Caco-2 (cell line): ENCODE data around the gene SMC1B. TPM values are rescaled to one million over a fixed set of nuclear protein-coding genes. Genes with fewer than 3 reads are reported as not detected.

Experiments used
- BruUV-seq: library from RNA; stranded (reverse); fragments of 400-500 nt; replicated peaks from 2 replicates; lab custom pipeline; 2021; lab: Mats Ljungman, UMichigan
- CTCF ChIA-PET: fragments of 300-600 bp; sonication (Branson Sonifier 250); formaldehyde crosslinking; loops from one replicate; lab custom pipeline; 2022; ENCODE audit warnings: antibody characterized with exemption; lab: Charles Lee
- POLR2A ChIA-PET: fragments of 300-600 bp; sonication (Branson Sonifier 250); formaldehyde crosslinking; loops from one replicate; lab custom pipeline; 2022; ENCODE audit warnings: antibody characterized with exemption; lab: Charles Lee
- DNase-seq, 2 experiments: peaks; one replicate each; pipeline versions ENCODE4 v3.0.0 to v3.0.0-alpha.2; 2020 to 2022
- H3K27me3 ChIP-seq: replicated peaks from 2 replicates; pipeline ENCODE4 v1.6.0; 2011; ENCODE audit warnings: low read length; ENCODE audit not compliant: control insufficient read depth, insufficient read depth
- H3K36me3 ChIP-seq: 2 replicates; pipeline ENCODE4 v1.5.1; 2011; ENCODE audit warnings: low read length; ENCODE audit not compliant: control insufficient read depth, insufficient read depth
- H3K4me1 ChIP-seq: fragments of 250-450 bp; sonication (Bioruptor Pico); 2 replicates; pipeline ENCODE4 v1.5.1; 2020; ENCODE audit warnings: mild to moderate bottlenecking
- H3K4me3 ChIP-seq: 2 replicates; pipeline ENCODE4 v1.5.1; 2011; ENCODE audit warnings: low read depth, mild to moderate bottlenecking, control low read depth, low read length
- H3K9me3 ChIP-seq: fragments of 250-450 bp; sonication (Bioruptor Pico); 2 replicates; pipeline ENCODE4 v1.5.1; 2020; ENCODE audit warnings: mild to moderate bottlenecking, moderate library complexity
- H3K27ac Mint-ChIP-seq: one replicate; pipeline ENCODE4 v1.8.0; 2022; ENCODE audit warnings: mixed read lengths; ENCODE audit not compliant: unreplicated experiment
- H3K27me3 Mint-ChIP-seq: one replicate; pipeline ENCODE4 v1.8.0; 2022; ENCODE audit warnings: mixed read lengths; ENCODE audit not compliant: insufficient read depth, unreplicated experiment
- H3K36me3 Mint-ChIP-seq: one replicate; pipeline ENCODE4 v1.8.0; 2022; ENCODE audit warnings: mild to moderate bottlenecking, mixed read lengths; ENCODE audit not compliant: insufficient read depth, unreplicated experiment
- H3K4me1 Mint-ChIP-seq: one replicate; pipeline ENCODE4 v1.8.0; 2022; ENCODE audit warnings: low read depth, mixed read lengths; ENCODE audit not compliant: unreplicated experiment
- H3K4me3 Mint-ChIP-seq: one replicate; pipeline ENCODE4 v1.8.0; 2022; ENCODE audit warnings: mild to moderate bottlenecking, moderate library complexity, mixed read lengths; ENCODE audit not compliant: unreplicated experiment
- H3K9me3 Mint-ChIP-seq: one replicate; pipeline ENCODE4 v1.8.0; 2022; ENCODE audit warnings: mixed read lengths; ENCODE audit not compliant: unreplicated experiment
- CTCF ChIP-seq, 2 experiments: fragments of 200-600 bp in 1 of 2; IDR thresholded peaks; 1 replicate in 1 of 2; 2 replicates in 1 of 2; pipeline versions ENCODE4 v1.5.1 to v1.8.0; 2011 to 2022; ENCODE audit warnings: antibody characterized with exemption in 1 of 2, control low read depth in 1 of 2, inconsistent platforms in 1 of 2, low read depth in 1 of 2, low read length in 1 of 2, mild to moderate bottlenecking in 1 of 2, moderate library complexity in 1 of 2; ENCODE audit not compliant: insufficient read depth in 1 of 2, severe bottlenecking in 1 of 2, unreplicated experiment in 1 of 2
- intact Hi-C: fragments of 100-400 bp; cut with micrococcal nuclease; formaldehyde crosslinking; loops from one replicate; pipeline ENCODE4 v1.10.0; 2022; ENCODE audit not compliant: unreplicated experiment
- total RNA-seq: library from RNA; stranded (reverse); gene quantifications from 2 replicates; pipeline ENCODE4 v1.2.3, GENCODE V29; 2022

The SMC1B gene
- total RNA-seq, 1 experiment from 2014 or later, result 5.3 TPM

GRCh38 chr22:45316796-45317526 is 96.4 kb downstream of the SMC1B start:
- Histone ChIP-seq H3K36me3 (peaks cover 3% of the 10 kb centered on the region), H3K4me1 (peaks cover 61% of the 10 kb centered on the region), H3K9me3 (no peaks in the 10 kb centered on the region), H3K4me3 (no peak overlapping the region), H3K27me3 (no peaks in the 10 kb centered on the region)
- peaks cover 50% of the 10 kb centered on the region for H3K36me3 Mint-ChIP-seq
- H3K4me3 Mint-ChIP-seq, result no peak overlapping the region
- DNase-seq, result peak in 1 of 2 experiments; percentile 32
- no peak for TF ChIP-seq CTCF (IDR thresholded peaks at IDR 0.05; ENCODE audit: insufficient read depth in 1 of 2, low read depth in 1 of 2, low read length in 1 of 2, severe bottlenecking in 1 of 2, unreplicated experiment in 1 of 2)
- H3K4me1 Mint-ChIP-seq, result peaks cover 42% of the 10 kb centered on the region
- ChIA-PET POLR2A (interaction anchor here (0.7 to 1.0 kb wide), 2 partner anchors 11 to 36 kb away, joined by 4 to 5 read pairs; no protein-coding TSS in a partner anchor), CTCF (interaction anchor here (0.6 to 1.5 kb wide), 2 partner anchors 44 to 97 kb away, joined by 3 to 6 read pairs; partner anchors contain the start of genes RIBC2 and SMC1B)
- intact Hi-C loops, result no loop called here
- BruUV-seq, result no TSS peak
- peak overlapping the region; percentile 48 for H3K27ac Mint-ChIP-seq
- no peaks in the 10 kb centered on the region for H3K9me3 Mint-ChIP-seq
- H3K27me3 Mint-ChIP-seq, result no peaks in the 10 kb centered on the region

GRCh38 chr22:45314786-45315185 is 98.6 kb downstream of the SMC1B start:
- H3K36me3 ChIP-seq, result peaks cover 2% of the 10 kb centered on the region; the same call in 1 of the 2 replicates
- no TSS peak for BruUV-seq
- ChIA-PET CTCF (no interaction called here), POLR2A (interaction anchor here (1.6 kb wide), 1 partner anchor 41 kb away, joined by 5 read pairs; no protein-coding TSS in a partner anchor)
- H3K36me3 Mint-ChIP-seq, result peaks cover 57% of the 10 kb centered on the region
- no peak for TF ChIP-seq CTCF (IDR thresholded peaks at IDR 0.05; ENCODE audit: insufficient read depth in 1 of 2, low read depth in 1 of 2, low read length in 1 of 2, severe bottlenecking in 1 of 2, unreplicated experiment in 1 of 2)
- intact Hi-C loops, result no loop called here
- H3K4me1 Mint-ChIP-seq, result peaks cover 56% of the 10 kb centered on the region
- peak overlapping the region; percentile 82 for H3K27ac Mint-ChIP-seq
- H3K9me3 ChIP-seq, result no peaks in the 10 kb centered on the region
- H3K27me3 Mint-ChIP-seq, result no peaks in the 10 kb centered on the region
- no peaks in the 10 kb centered on the region for H3K27me3 ChIP-seq
- H3K4me3 Mint-ChIP-seq, result peak overlapping the region; percentile 47
- no peak overlapping the region for H3K4me3 ChIP-seq
- DNase-seq, result no peak
- H3K9me3 Mint-ChIP-seq, result no peaks in the 10 kb centered on the region
- H3K4me1 ChIP-seq, result peaks cover 67% of the 10 kb centered on the region

- Histone ChIP-seq H3K36me3 (peaks cover 2% of the 10 kb centered on the region; the same call in 1 of the 2 replicates), H3K9me3 (no peaks in the 10 kb centered on the region), H3K27me3 (no peaks in the 10 kb centered on the region), H3K4me1 (peaks cover 70% of the 10 kb centered on the region), H3K4me3 (no peak overlapping the region)
- intact Hi-C loops, result no loop called here
- peak overlapping the region; percentile 47 for H3K4me3 Mint-ChIP-seq
- peak; percentile 46 to 71 for DNase-seq
- H3K27ac Mint-ChIP-seq, result peak overlapping the region; percentile 82
- H3K27me3 Mint-ChIP-seq, result no peaks in the 10 kb centered on the region
- BruUV-seq, result no TSS peak
- POLR2A ChIA-PET, result interaction anchor here (0.5 to 1.6 kb wide), 2 partner anchors 41 to 104 kb away, joined by 3 to 5 read pairs; no protein-coding TSS in a partner anchor
- peaks cover 50% of the 10 kb centered on the region for H3K4me1 Mint-ChIP-seq
- CTCF ChIA-PET, result interaction anchor here (0.6 kb wide), 1 partner anchor 509 kb away, joined by 3 read pairs; no protein-coding TSS in a partner anchor
- peaks cover 57% of the 10 kb centered on the region for H3K36me3 Mint-ChIP-seq
- no peaks in the 10 kb centered on the region for H3K9me3 Mint-ChIP-seq
- TF ChIP-seq CTCF (IDR thresholded peaks at IDR 0.05; ENCODE audit: insufficient read depth in 1 of 2, low read depth in 1 of 2, low read length in 1 of 2, severe bottlenecking in 1 of 2, unreplicated experiment in 1 of 2), result no peak
These were observed 99.2 kb downstream of the SMC1B start for GRCh38 chr22:45314054-45314721.
